ENCODE data around the gene ESM1. TPM values are rescaled to one million over a fixed set of nuclear protein-coding genes. Genes with fewer than 3 reads are reported as not detected.

ESM1 gene
- total and polyA plus RNA-seq, 2 donors (not counting 1 experiment from before 2014, with no cell fraction given): not detected

- H3K9me3 ChIP-seq (ENCODE audit: control extremely low read depth in 1 of 3, control insufficient read depth in 2 of 3, insufficient read depth in 1 of 3, low read length in 2 of 3): no peaks in the 10 kb centered on the region
- Mint-ChIP-seq H3K9me3 (ENCODE audit: insufficient read depth) (no peaks in the 10 kb centered on the region), H3K27me3 (peaks cover 12% of the 10 kb centered on the region), H3K4me3 (no peak overlapping the region), H3K4me1 (no peaks in the 10 kb centered on the region), H3K27ac (no peak overlapping the region)
- DNase-seq: no peak
- no peaks in the 10 kb centered on the region for H3K27me3 ChIP-seq (replicated peaks in 1 of 4; ENCODE audit: control extremely low read depth in 1 of 4, control insufficient read depth in 3 of 4, insufficient read depth in 4 of 4, low read length in 3 of 4)
- H3K27ac ChIP-seq (ENCODE audit: low read length in 2 of 2): no peak overlapping the region
- no peak overlapping the region for H2AFZ ChIP-seq (ENCODE audit: insufficient read depth, low read depth, low read length, poor library complexity, severe bottlenecking)
- no peak for ATAC-seq (ENCODE audit: low read depth)
- TF ChIP-seq CTCF (IDR thresholded peaks at IDR 0.05): no peak
- TF ChIP-seq EZH2 (IDR thresholded peaks at IDR 0.05; ENCODE audit: borderline replicate concordance, insufficient read depth, low read depth, low read length, poor library complexity, severe bottlenecking): no peak
- no peak overlapping the region for H3K9ac ChIP-seq (ENCODE audit: low read length)
- ChIA-PET POLR2A (no interaction called here), CTCF (no interaction called here)
- H4K20me1 ChIP-seq (ENCODE audit: control insufficient read depth, insufficient read depth, low read length, poor library complexity, severe bottlenecking): no peaks in the 10 kb centered on the region
- H3K79me2 ChIP-seq (ENCODE audit: control insufficient read depth, insufficient read depth, low read length): no peaks in the 10 kb centered on the region
- no peak overlapping the region for H3K4me3 ChIP-seq (ENCODE audit: control extremely low read depth in 1 of 5, extremely low read depth in 1 of 5, insufficient read depth in 1 of 5, low read depth in 2 of 5, low read length in 4 of 5)
- 88% methylated on average over 3 of the region's 5 CpGs for WGBS (ENCODE audit: insufficient coverage)
- intact Hi-C loops (cut with micrococcal nuclease): no loop called here
- no peaks in the 10 kb centered on the region for H3K4me1 ChIP-seq (ENCODE audit: control insufficient read depth in 2 of 2, insufficient read depth in 2 of 2, low read length in 2 of 2)
- no peaks in the 10 kb centered on the region for H3K36me3 ChIP-seq (replicated peaks in 1 of 2; ENCODE audit: control extremely low read depth in 1 of 2, control insufficient read depth in 1 of 2, extremely low read depth in 1 of 2, insufficient read depth in 2 of 2, low read length in 1 of 2)
- H3K4me2 ChIP-seq (replicated peaks; ENCODE audit: low read depth, low read length, poor library complexity, severe bottlenecking): no peak overlapping the region
Observed at GRCh38 chr5:54969856-54970828, 15.3 kb downstream of the ESM1 start.

GRCh38 chr5:54969242-54969641 lies 16.2 kb downstream of the ESM1 start:
- Histone ChIP-seq H3K36me3 (replicated peaks in 1 of 2; ENCODE audit: control extremely low read depth in 1 of 2, control insufficient read depth in 1 of 2, extremely low read depth in 1 of 2, insufficient read depth in 2 of 2, low read length in 1 of 2) (no peaks in the 10 kb centered on the region), H3K4me1 (ENCODE audit: control insufficient read depth in 2 of 2, insufficient read depth in 2 of 2, low read length in 2 of 2) (no peaks in the 10 kb centered on the region), H3K79me2 (ENCODE audit: control insufficient read depth, insufficient read depth, low read length) (no peaks in the 10 kb centered on the region), H3K9ac (ENCODE audit: low read length) (no peak overlapping the region), H3K27ac (ENCODE audit: low read length in 2 of 2) (no peak overlapping the region), H3K27me3 (replicated peaks in 1 of 4; ENCODE audit: control extremely low read depth in 1 of 4, control insufficient read depth in 3 of 4, insufficient read depth in 4 of 4, low read length in 3 of 4) (no peaks in the 10 kb centered on the region), H3K4me3 (ENCODE audit: control extremely low read depth in 1 of 5, extremely low read depth in 1 of 5, insufficient read depth in 1 of 5, low read depth in 2 of 5, low read length in 4 of 5) (no peak overlapping the region), H2AFZ (ENCODE audit: insufficient read depth, low read depth, low read length, poor library complexity, severe bottlenecking) (no peak overlapping the region), H3K4me2 (replicated peaks; ENCODE audit: low read depth, low read length, poor library complexity, severe bottlenecking) (no peak overlapping the region), H4K20me1 (ENCODE audit: control insufficient read depth, insufficient read depth, low read length, poor library complexity, severe bottlenecking) (no peaks in the 10 kb centered on the region), H3K9me3 (ENCODE audit: control extremely low read depth in 1 of 3, control insufficient read depth in 2 of 3, insufficient read depth in 1 of 3, low read length in 2 of 3) (no peaks in the 10 kb centered on the region)
- no peak overlapping the region for H3K4me3 Mint-ChIP-seq
- DNase-seq (no peak), ATAC-seq (ENCODE audit: low read depth) (no peak)
- H3K27me3 Mint-ChIP-seq: peaks cover 6% of the 10 kb centered on the region
- TF ChIP-seq EZH2 (IDR thresholded peaks at IDR 0.05; ENCODE audit: borderline replicate concordance, insufficient read depth, low read depth, low read length, poor library complexity, severe bottlenecking) (no peak), CTCF (IDR thresholded peaks at IDR 0.05) (no peak)
- CTCF ChIA-PET: no interaction called here
- H3K4me1 Mint-ChIP-seq: no peaks in the 10 kb centered on the region
- intact Hi-C loops (cut with micrococcal nuclease): no loop called here
- WGBS (ENCODE audit: insufficient coverage): 100% methylated on average over 2 of the region's 4 CpGs
- no peak overlapping the region for H3K27ac Mint-ChIP-seq
- H3K9me3 Mint-ChIP-seq (ENCODE audit: insufficient read depth): no peaks in the 10 kb centered on the region
- POLR2A ChIA-PET: no interaction called here
